T-helper 1 cell (primary cell): ENCODE data around the gene KLF15.

Experiments used
- DNase-seq, 5 donors: peaks; one replicate each; pipeline ENCODE4 v3.0.0-alpha.2; 2012 to 2020

The KLF15 gene

GRCh38 chr3:126360046-126360713, 3.0 kb upstream of the KLF15 start:
- DNase-seq, result peak in 1 of 5 donors; percentile 2

- no peak for DNase-seq
These were observed 1.6 kb upstream of the KLF15 start for GRCh38 chr3:126358816-126359181.

GRCh38 chr3:126358038-126358815, 1.0 kb upstream of the KLF15 start:
- DNase-seq, result peak in 1 of 5 donors; percentile 5

GRCh38 chr3:126356373-126357264, 589 bp downstream of the KLF15 start:
- DNase-seq, result no peak

- no peak for DNase-seq
These were observed 1.3 kb downstream of the KLF15 start for GRCh38 chr3:126355777-126356372.

- no peak for DNase-seq
These were observed 2.0 kb downstream of the KLF15 start for GRCh38 chr3:126355251-126355650.

- no peak for DNase-seq
These were observed 2.4 kb downstream of the KLF15 start for GRCh38 chr3:126354776-126355175.

GRCh38 chr3:126353694-126354321, 3.4 kb downstream of the KLF15 start:
- no peak for DNase-seq

GRCh38 chr3:126352476-126353454, 4.4 kb downstream of the KLF15 start:
- DNase-seq, result no peak

GRCh38 chr3:126351771-126352475, 5.3 kb downstream of the KLF15 start:
- DNase-seq, result no peak

- DNase-seq, result no peak
These were observed 6.0 kb downstream of the KLF15 start for GRCh38 chr3:126351086-126351770.

- no peak for DNase-seq
These were observed 6.6 kb downstream of the KLF15 start for GRCh38 chr3:126350502-126351085.

GRCh38 chr3:126349611-126350501, 7.4 kb downstream of the KLF15 start:
- no peak for DNase-seq

- DNase-seq, result no peak
These were observed 8.1 kb downstream of the KLF15 start for GRCh38 chr3:126349071-126349470.

GRCh38 chr3:126348308-126348920, 8.8 kb downstream of the KLF15 start:
- DNase-seq, result no peak

GRCh38 chr3:126347543-126348161, 9.6 kb downstream of the KLF15 start:
- DNase-seq, result no peak

- DNase-seq, result no peak
These were observed 10.7 kb downstream of the KLF15 start for GRCh38 chr3:126346466-126346865.
